ENCODE measurements around the gene CCNE1. TPM values are rescaled to one million over a fixed set of nuclear protein-coding genes. Genes with fewer than 3 reads are reported as not detected.
A peak's percentile ranks its signal among the peaks of the same experiment; 100 is the strongest.

Gene CCNE1
- total and polyA plus RNA-seq, 2 experiments from 2014 or later = 19.9 to 24.6 TPM

DNA sequence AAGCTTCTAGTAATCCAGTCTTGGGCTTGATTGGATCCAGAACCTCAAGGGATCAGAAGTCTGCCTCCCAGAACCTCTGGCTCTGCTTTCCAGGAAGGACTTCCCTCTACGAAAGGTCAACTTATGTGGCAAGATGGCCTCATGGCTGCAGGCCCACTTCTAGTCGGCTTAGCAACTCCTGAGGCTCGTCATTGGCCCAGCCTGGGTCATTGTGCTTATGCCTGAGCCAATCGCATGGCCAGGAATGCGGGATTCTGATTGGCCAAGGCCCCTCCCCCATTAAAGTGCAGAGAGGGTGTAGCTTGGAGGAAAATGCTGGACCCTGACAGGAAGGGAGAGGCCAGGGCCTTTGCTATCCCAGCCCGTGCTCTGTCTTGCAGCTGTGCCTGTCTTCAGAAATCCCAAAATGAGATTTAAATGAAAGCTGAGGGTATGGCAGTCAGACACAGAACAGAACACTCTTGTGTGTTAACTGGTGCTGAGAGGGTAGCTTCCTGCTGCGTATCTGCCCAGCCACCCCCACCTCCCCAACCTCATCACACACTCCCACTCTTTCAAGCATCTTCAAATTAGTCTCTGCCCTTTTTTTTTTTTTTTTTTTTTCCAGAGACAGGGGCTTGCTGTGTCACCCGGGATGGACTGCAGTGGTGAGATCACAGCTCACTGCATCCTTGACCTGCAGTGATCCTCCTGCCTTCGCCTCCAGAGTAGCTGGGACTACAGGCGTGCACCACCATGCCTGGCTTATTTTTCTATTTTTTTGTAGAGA lies 5.5 kb upstream of the CCNE1 start:
- Histone ChIP-seq H3K9me2 (replicated peaks; ENCODE audit: insufficient read depth) (no peaks in the 10 kb centered on the region), H2AFZ (no peak overlapping the region), H3K36me3 (replicated peaks; ENCODE audit: insufficient read depth, low read depth) (no peaks in the 10 kb centered on the region), H3K9me3 (ENCODE audit: low read depth) (no peaks in the 10 kb centered on the region), H4K20me1 (ENCODE audit: insufficient read depth, poor library complexity, severe bottlenecking) (no peaks in the 10 kb centered on the region), H3K4me3 (no peak overlapping the region), H3K4me2 (no peak overlapping the region), H3K79me2 (no peaks in the 10 kb centered on the region), H3K4me1 (ENCODE audit: insufficient read depth) (peaks cover 4% of the 10 kb centered on the region), H3K27ac (no peak overlapping the region), H3K27me3 (no peaks in the 10 kb centered on the region)
- WGBS (ENCODE audit: low lambda C conversion rate, missing lambda C conversion rate) = 86% methylated on average over 10 of the region's 10 CpGs
- peak; percentile 54 for DNase-seq (ENCODE audit: low spot score)
- TF ChIP-seq EZH2 (IDR thresholded peaks at IDR 0.05; ENCODE audit: borderline replicate concordance) (no peak), EZH2phosphoT487 (IDR thresholded peaks at IDR 0.05; ENCODE audit: low read depth, severe bottlenecking, unreplicated experiment) (no peak)
- TF ChIP-seq, protein P1, sequence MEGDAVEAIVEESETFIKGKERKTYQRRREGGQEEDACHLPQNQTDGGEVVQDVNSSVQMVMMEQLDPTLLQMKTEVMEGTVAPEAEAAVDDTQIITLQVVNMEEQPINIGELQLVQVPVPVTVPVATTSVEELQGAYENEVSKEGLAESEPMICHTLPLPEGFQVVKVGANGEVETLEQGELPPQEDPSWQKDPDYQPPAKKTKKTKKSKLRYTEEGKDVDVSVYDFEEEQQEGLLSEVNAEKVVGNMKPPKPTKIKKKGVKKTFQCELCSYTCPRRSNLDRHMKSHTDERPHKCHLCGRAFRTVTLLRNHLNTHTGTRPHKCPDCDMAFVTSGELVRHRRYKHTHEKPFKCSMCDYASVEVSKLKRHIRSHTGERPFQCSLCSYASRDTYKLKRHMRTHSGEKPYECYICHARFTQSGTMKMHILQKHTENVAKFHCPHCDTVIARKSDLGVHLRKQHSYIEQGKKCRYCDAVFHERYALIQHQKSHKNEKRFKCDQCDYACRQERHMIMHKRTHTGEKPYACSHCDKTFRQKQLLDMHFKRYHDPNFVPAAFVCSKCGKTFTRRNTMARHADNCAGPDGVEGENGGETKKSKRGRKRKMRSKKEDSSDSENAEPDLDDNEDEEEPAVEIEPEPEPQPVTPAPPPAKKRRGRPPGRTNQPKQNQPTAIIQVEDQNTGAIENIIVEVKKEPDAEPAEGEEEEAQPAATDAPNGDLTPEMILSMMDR (IDR thresholded peaks at IDR 0.05; ENCODE audit: poor library complexity) = no peak

DNA sequence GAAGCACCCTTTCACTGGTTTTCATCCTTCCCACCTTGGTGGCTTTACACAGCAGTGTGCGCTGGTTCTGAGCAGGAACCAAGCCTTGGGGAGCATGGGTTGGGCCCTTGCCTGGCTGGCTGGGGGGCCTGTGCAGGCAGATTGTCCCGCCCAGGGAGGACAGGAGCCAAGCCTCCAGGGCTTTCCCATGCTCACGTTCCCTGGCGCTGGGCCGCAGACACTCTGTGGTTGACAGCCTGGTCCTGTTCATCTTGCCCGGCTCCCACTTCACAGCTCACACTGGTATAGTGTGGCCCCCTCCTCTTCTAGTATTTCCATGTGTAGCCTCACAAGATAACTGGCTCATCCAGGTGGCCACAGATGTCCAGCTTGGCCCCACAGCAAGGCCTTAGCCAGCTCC lies 4.6 kb upstream of the CCNE1 start:
- H3K27ac ChIP-seq = no peak overlapping the region
- H3K4me2 ChIP-seq = no peak overlapping the region
- H2AFZ ChIP-seq = no peak overlapping the region
- TF ChIP-seq EZH2 (IDR thresholded peaks at IDR 0.05; ENCODE audit: borderline replicate concordance) = no peak
- no peak for TF ChIP-seq EZH2phosphoT487 (IDR thresholded peaks at IDR 0.05; ENCODE audit: low read depth, severe bottlenecking, unreplicated experiment)
- TF ChIP-seq, protein P1 (IDR thresholded peaks at IDR 0.05; ENCODE audit: poor library complexity) = no peak
- H3K79me2 ChIP-seq = no peaks in the 10 kb centered on the region
- no peaks in the 10 kb centered on the region for H3K36me3 ChIP-seq (replicated peaks; ENCODE audit: insufficient read depth, low read depth)
- no peak overlapping the region for H3K4me3 ChIP-seq
- H3K4me1 ChIP-seq (ENCODE audit: insufficient read depth) = peaks cover 4% of the 10 kb centered on the region
- WGBS (ENCODE audit: low lambda C conversion rate, missing lambda C conversion rate) = 94% methylated on average over 6 of the region's 6 CpGs
- H3K9me2 ChIP-seq (replicated peaks; ENCODE audit: insufficient read depth) = no peaks in the 10 kb centered on the region
- no peaks in the 10 kb centered on the region for H3K9me3 ChIP-seq (ENCODE audit: low read depth)
- H3K27me3 ChIP-seq = no peaks in the 10 kb centered on the region
- no peaks in the 10 kb centered on the region for H4K20me1 ChIP-seq (ENCODE audit: insufficient read depth, poor library complexity, severe bottlenecking)
- DNase-seq (ENCODE audit: low spot score) = no peak

DNA sequence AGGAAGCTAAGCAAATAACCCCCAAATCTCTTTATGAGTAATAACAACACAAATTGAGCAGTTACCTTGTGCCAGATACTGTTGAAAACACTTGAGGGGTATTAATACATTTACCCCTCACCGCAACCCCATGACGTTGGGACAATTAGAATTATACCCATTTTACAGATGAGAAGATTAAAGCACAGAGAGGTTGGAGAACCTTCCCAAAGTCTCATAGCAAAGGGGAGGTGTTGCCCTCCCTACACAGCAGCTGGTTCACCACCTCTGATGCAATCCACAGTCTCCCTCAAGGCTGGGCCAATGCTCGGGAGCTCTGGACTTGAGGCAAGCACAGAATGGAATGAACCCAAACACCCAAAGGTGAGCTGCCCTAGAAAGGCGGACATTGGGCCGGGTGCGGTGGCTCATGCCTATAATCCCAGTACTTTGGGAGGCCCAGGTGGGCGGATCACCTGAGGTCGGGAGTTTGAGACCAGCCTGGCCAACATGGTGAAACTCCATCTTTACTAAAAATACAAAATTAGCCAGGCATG lies 3.9 kb upstream of the CCNE1 start:
- Histone ChIP-seq H3K27me3 (no peaks in the 10 kb centered on the region), H4K20me1 (ENCODE audit: insufficient read depth, poor library complexity, severe bottlenecking) (no peaks in the 10 kb centered on the region), H3K27ac (no peak overlapping the region), H3K9me2 (replicated peaks; ENCODE audit: insufficient read depth) (no peaks in the 10 kb centered on the region), H3K4me2 (no peak overlapping the region), H3K4me1 (ENCODE audit: insufficient read depth) (peaks cover 7% of the 10 kb centered on the region), H3K9me3 (ENCODE audit: low read depth) (no peaks in the 10 kb centered on the region), H3K4me3 (no peak overlapping the region), H3K79me2 (no peaks in the 10 kb centered on the region), H2AFZ (no peak overlapping the region), H3K36me3 (replicated peaks; ENCODE audit: insufficient read depth, low read depth) (no peaks in the 10 kb centered on the region)
- TF ChIP-seq, protein P1 (IDR thresholded peaks at IDR 0.05; ENCODE audit: poor library complexity) = no peak
- TF ChIP-seq EZH2 (IDR thresholded peaks at IDR 0.05; ENCODE audit: borderline replicate concordance) = no peak
- TF ChIP-seq EZH2phosphoT487 (IDR thresholded peaks at IDR 0.05; ENCODE audit: low read depth, severe bottlenecking, unreplicated experiment) = no peak
- 93% methylated on average over 8 of the region's 8 CpGs for WGBS (ENCODE audit: low lambda C conversion rate, missing lambda C conversion rate)
- no peak for DNase-seq (ENCODE audit: low spot score)
